GM23338 (cell line): Measurements from ENCODE around the gene ADAM10. TPM values are rescaled to one million over a fixed set of nuclear protein-coding genes. Genes with fewer than 3 reads are reported as not detected.

Experiments
- ATAC-seq: fragments of 200-7000 bp; cut with Tn5 transposase; 3 replicates; pipeline ENCODE4 v1.9.1; 2020
- DNase-seq: peaks from one replicate; pipeline ENCODE4 v3.0.0-alpha.2; 2015; ENCODE audit warnings: low spot score
- H2AFZ ChIP-seq: fragments of 200-600 bp; sonication (generic); 2 replicates; pipeline ENCODE4 v1.8.0; 2016; ENCODE audit warnings: antibody characterized with exemption, mild to moderate bottlenecking, moderate library complexity
- H3F3A ChIP-seq: fragments of 200-600 bp; sonication (generic); replicated peaks from 2 replicates; pipeline ENCODE4 v1.8.0; 2017; ENCODE audit warnings: antibody characterized with exemption, mixed run types, low read depth
- H3K27ac ChIP-seq: fragments of 200-600 bp; sonication (generic); 2 replicates; pipeline ENCODE4 v1.6.1; 2016; ENCODE audit warnings: low read depth
- H3K27me3 ChIP-seq: fragments of 200-600 bp; sonication (generic); 2 replicates; pipeline ENCODE4 v1.8.0; 2016; ENCODE audit warnings: mild to moderate bottlenecking, mixed run types, moderate library complexity; ENCODE audit not compliant: insufficient read depth
- H3K36me3 ChIP-seq: fragments of 200-600 bp; sonication (generic); 2 replicates; pipeline ENCODE4 v1.8.0; 2016; ENCODE audit warnings: mild to moderate bottlenecking; ENCODE audit not compliant: insufficient read depth
- H3K4me1 ChIP-seq: fragments of 200-600 bp; sonication (generic); 2 replicates; pipeline ENCODE4 v1.8.0; 2016; ENCODE audit warnings: mild to moderate bottlenecking, moderate library complexity; ENCODE audit not compliant: insufficient read depth
- H3K4me2 ChIP-seq: fragments of 200-600 bp; sonication (generic); 2 replicates; pipeline ENCODE4 v1.7.1; 2017; ENCODE audit warnings: mixed run types
- H3K4me3 ChIP-seq: fragments of 200-600 bp; sonication (generic); 2 replicates; pipeline ENCODE4 v1.6.1; 2016; ENCODE audit warnings: mixed run types
- H3K79me2 ChIP-seq: fragments of 200-600 bp; sonication (generic); replicated peaks from 2 replicates; pipeline ENCODE4 v1.8.0; 2017; ENCODE audit warnings: mild to moderate bottlenecking; ENCODE audit not compliant: insufficient read depth
- H3K9me2 ChIP-seq: fragments of 200-600 bp; sonication (generic); 2 replicates; pipeline ENCODE4 v1.8.0; 2017; ENCODE audit not compliant: insufficient read depth
- H4K20me1 ChIP-seq: fragments of 200-600 bp; sonication (generic); replicated peaks from 2 replicates; pipeline ENCODE4 v1.8.0; 2017; ENCODE audit warnings: mild to moderate bottlenecking; ENCODE audit not compliant: insufficient read depth
- H3K27ac Mint-ChIP-seq: 2 replicates; pipeline ENCODE4 v1.8.0; 2020; ENCODE audit warnings: inconsistent platforms, mild to moderate bottlenecking, moderate library complexity, mixed read lengths
- H3K27me3 Mint-ChIP-seq: 3 replicates; pipeline ENCODE4 v1.8.0; 2022; ENCODE audit warnings: low read depth, mild to moderate bottlenecking, moderate library complexity, mixed read lengths, inconsistent platforms; ENCODE audit not compliant: insufficient read depth, poor library complexity
- H3K36me3 Mint-ChIP-seq: 3 replicates; pipeline ENCODE4 v1.8.0; 2021; ENCODE audit warnings: low read depth, mild to moderate bottlenecking, inconsistent platforms, moderate library complexity, mixed read lengths
- H3K4me1 Mint-ChIP-seq: 3 replicates; pipeline ENCODE4 v1.8.0; 2020; ENCODE audit warnings: mild to moderate bottlenecking, inconsistent platforms, mixed read lengths
- H3K4me3 Mint-ChIP-seq: 3 replicates; pipeline ENCODE4 v1.8.0; 2021; ENCODE audit warnings: moderate library complexity, mild to moderate bottlenecking, inconsistent platforms, mixed read lengths
- H3K9me3 Mint-ChIP-seq: 3 replicates; pipeline ENCODE4 v1.8.0; 2020; ENCODE audit warnings: moderate library complexity, mild to moderate bottlenecking, inconsistent platforms, mixed read lengths
- CREB1 ChIP-seq: fragments of 250-450 bp; sonication (Bioruptor Pico); IDR thresholded peaks from 2 replicates; pipeline ENCODE4 v1.5.0; 2020; ENCODE audit warnings: low read depth, mild to moderate bottlenecking, moderate library complexity
- EZH2 ChIP-seq: fragments of 200-600 bp; sonication (generic); IDR thresholded peaks from one replicate; pipeline ENCODE4 v1.8.0; 2017; ENCODE audit warnings: antibody characterized with exemption, mild to moderate bottlenecking, low read depth; ENCODE audit not compliant: unreplicated experiment
- EZH2phosphoT487 ChIP-seq: fragments of 200-600 bp; sonication (generic); IDR thresholded peaks from one replicate; pipeline ENCODE4 v1.8.1; 2018; ENCODE audit warnings: antibody characterized with exemption; ENCODE audit not compliant: unreplicated experiment
- NANOG ChIP-seq: IDR thresholded peaks from 2 replicates; pipeline ENCODE4 v1.6.1; 2016; ENCODE audit warnings: antibody characterized with exemption, borderline replicate concordance
- POLR2AphosphoS5 ChIP-seq: IDR thresholded peaks from 2 replicates; pipeline ENCODE4 v1.6.1; 2016; ENCODE audit warnings: antibody characterized with exemption, low read depth
- STAT1 ChIP-seq: IDR thresholded peaks from one replicate; pipeline ENCODE4 v1.6.1; 2016; ENCODE audit warnings: antibody characterized with exemption; ENCODE audit not compliant: unreplicated experiment
- ZNF114 ChIP-seq: fragments of 250-450 bp; sonication (Bioruptor Pico); IDR thresholded peaks from 2 replicates; pipeline ENCODE4 v1.5.0; 2020; ENCODE audit warnings: mild to moderate bottlenecking, moderate library complexity
- polyA plus RNA-seq: library from polyadenylated mRNA; unstranded; fragments of >200 nt; fragmentation: Nextera tagmentation; extraction: Ambion mirVana; gene quantifications from 2 replicates; pipeline ENCODE4 v1.2.1, GENCODE V29; 2016
- total RNA-seq: library from RNA; depleted of rRNA; stranded (reverse); fragments of >200 nt; shearing (Covaris generic); gene quantifications from 2 replicates; pipeline ENCODE4 v1.2.3, GENCODE V29; 2014
- TF ChIP-seq, protein P1 (sequence below), 2 experiments: fragments of 200-600 bp in 1 of 2; sonication (generic) in 1 of 2; conservative IDR thresholded peaks; 2 replicates each; pipeline versions ENCODE4 v1.5.1 to v1.6.1; 2016 to 2017; ENCODE audit warnings: antibody characterized with exemption in 2 of 2, low read depth in 2 of 2, mild to moderate bottlenecking in 2 of 2, moderate library complexity in 1 of 2
- TF ChIP-seq, protein P2 (sequence below): IDR thresholded peaks from one replicate; pipeline ENCODE4 v1.6.1; 2018; ENCODE audit warnings: antibody characterized with exemption; ENCODE audit not compliant: unreplicated experiment
- TF ChIP-seq, protein P3 (sequence below): IDR thresholded peaks from 2 replicates; pipeline ENCODE4 v1.6.1; 2016; ENCODE audit warnings: antibody characterized with exemption
- TF ChIP-seq, protein P4 (sequence below): fragments of 250-450 bp; sonication (Bioruptor Pico); IDR thresholded peaks from 2 replicates; pipeline ENCODE4 v1.5.0; 2020; ENCODE audit warnings: mild to moderate bottlenecking, moderate library complexity

The ADAM10 gene
- total and polyA plus RNA-seq, 2 experiments from 2014 or later = 25.0 to 114 TPM

DNA sequence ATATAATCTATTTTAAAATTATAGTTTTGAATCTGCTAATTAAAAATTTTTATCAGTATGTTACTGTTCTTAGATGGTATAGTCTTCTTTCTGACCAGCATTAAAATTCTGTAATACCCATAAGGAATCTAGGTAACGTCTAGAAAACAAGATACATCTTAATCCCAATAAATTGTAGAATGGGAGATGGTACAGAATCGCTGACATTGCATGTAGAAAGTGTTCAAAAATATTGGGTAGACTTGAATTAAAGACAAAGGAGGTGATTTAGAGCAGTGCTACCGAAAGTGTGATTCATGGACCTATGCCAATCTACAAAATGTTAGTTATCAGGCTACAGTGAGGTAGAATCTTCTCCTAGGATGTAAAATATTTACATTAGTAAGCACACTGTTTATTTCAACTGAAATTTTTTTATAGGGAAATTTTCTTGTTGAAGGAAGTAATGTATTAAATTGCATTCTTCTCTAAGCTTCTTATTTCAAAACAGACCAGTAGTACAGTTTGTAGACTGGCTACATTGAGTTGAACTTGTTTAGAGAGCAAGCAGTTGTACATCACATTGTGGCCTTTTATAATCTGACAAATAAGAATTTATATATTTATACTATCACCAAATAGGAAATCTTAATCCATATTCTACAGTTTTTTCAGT, 38.7 kb upstream of the ADAM10 start (continued):
- TF ChIP-seq, protein P1, sequence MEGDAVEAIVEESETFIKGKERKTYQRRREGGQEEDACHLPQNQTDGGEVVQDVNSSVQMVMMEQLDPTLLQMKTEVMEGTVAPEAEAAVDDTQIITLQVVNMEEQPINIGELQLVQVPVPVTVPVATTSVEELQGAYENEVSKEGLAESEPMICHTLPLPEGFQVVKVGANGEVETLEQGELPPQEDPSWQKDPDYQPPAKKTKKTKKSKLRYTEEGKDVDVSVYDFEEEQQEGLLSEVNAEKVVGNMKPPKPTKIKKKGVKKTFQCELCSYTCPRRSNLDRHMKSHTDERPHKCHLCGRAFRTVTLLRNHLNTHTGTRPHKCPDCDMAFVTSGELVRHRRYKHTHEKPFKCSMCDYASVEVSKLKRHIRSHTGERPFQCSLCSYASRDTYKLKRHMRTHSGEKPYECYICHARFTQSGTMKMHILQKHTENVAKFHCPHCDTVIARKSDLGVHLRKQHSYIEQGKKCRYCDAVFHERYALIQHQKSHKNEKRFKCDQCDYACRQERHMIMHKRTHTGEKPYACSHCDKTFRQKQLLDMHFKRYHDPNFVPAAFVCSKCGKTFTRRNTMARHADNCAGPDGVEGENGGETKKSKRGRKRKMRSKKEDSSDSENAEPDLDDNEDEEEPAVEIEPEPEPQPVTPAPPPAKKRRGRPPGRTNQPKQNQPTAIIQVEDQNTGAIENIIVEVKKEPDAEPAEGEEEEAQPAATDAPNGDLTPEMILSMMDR (conservative IDR thresholded peaks at IDR 0.05; ENCODE audit: low read depth in 2 of 2) = no peak
- TF ChIP-seq POLR2AphosphoS5 (no peak), CREB1 (CRISPR knock-in tag) (no peak), NANOG (no peak), ZNF114 (CRISPR knock-in tag) (no peak)
- TF ChIP-seq, protein P2, sequence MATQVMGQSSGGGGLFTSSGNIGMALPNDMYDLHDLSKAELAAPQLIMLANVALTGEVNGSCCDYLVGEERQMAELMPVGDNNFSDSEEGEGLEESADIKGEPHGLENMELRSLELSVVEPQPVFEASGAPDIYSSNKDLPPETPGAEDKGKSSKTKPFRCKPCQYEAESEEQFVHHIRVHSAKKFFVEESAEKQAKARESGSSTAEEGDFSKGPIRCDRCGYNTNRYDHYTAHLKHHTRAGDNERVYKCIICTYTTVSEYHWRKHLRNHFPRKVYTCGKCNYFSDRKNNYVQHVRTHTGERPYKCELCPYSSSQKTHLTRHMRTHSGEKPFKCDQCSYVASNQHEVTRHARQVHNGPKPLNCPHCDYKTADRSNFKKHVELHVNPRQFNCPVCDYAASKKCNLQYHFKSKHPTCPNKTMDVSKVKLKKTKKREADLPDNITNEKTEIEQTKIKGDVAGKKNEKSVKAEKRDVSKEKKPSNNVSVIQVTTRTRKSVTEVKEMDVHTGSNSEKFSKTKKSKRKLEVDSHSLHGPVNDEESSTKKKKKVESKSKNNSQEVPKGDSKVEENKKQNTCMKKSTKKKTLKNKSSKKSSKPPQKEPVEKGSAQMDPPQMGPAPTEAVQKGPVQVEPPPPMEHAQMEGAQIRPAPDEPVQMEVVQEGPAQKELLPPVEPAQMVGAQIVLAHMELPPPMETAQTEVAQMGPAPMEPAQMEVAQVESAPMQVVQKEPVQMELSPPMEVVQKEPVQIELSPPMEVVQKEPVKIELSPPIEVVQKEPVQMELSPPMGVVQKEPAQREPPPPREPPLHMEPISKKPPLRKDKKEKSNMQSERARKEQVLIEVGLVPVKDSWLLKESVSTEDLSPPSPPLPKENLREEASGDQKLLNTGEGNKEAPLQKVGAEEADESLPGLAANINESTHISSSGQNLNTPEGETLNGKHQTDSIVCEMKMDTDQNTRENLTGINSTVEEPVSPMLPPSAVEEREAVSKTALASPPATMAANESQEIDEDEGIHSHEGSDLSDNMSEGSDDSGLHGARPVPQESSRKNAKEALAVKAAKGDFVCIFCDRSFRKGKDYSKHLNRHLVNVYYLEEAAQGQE = no peak
- TF ChIP-seq, protein P3, sequence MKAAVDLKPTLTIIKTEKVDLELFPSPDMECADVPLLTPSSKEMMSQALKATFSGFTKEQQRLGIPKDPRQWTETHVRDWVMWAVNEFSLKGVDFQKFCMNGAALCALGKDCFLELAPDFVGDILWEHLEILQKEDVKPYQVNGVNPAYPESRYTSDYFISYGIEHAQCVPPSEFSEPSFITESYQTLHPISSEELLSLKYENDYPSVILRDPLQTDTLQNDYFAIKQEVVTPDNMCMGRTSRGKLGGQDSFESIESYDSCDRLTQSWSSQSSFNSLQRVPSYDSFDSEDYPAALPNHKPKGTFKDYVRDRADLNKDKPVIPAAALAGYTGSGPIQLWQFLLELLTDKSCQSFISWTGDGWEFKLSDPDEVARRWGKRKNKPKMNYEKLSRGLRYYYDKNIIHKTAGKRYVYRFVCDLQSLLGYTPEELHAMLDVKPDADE = no peak

DNA sequence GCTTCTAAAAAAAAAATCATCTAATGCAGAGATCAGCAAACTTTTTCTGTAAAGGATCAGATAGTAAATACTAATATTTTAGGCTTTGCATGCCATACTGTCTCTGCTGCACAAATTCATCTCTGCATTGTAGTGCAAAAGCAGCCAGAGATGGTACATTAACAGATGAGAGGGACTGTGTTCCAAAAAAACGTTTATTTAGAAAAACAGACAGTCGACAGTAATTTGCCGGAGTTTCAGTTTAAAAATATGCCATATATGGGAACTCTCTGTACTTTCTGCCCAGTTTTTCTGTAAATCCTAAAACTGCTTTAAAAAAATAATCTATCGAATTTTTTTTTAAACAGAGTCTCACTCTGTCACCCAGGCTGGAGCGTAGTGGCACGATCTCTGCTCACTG, 35.8 kb upstream of the ADAM10 start:
- no peaks in the 10 kb centered on the region for H3K4me1 Mint-ChIP-seq
- DNase-seq (no peak), ATAC-seq (no peak)
- no peaks in the 10 kb centered on the region for H3K9me2 ChIP-seq
- H3K79me2 ChIP-seq = peaks cover 48% of the 10 kb centered on the region
- H3K27ac ChIP-seq = no peak overlapping the region
- no peaks in the 10 kb centered on the region for H3K9me3 Mint-ChIP-seq
- no peak overlapping the region for H3K4me3 Mint-ChIP-seq
- no peaks in the 10 kb centered on the region for H3F3A ChIP-seq
- H3K27me3 ChIP-seq = no peaks in the 10 kb centered on the region
- no peak overlapping the region for H3K27ac Mint-ChIP-seq
- H3K4me1 ChIP-seq = no peaks in the 10 kb centered on the region
- no peaks in the 10 kb centered on the region for H4K20me1 ChIP-seq
- H3K36me3 Mint-ChIP-seq = peaks cover 10% of the 10 kb centered on the region
- H2AFZ ChIP-seq = no peak overlapping the region
- no peak overlapping the region for H3K4me3 ChIP-seq
- no peaks in the 10 kb centered on the region for H3K27me3 Mint-ChIP-seq
- no peaks in the 10 kb centered on the region; the same call in 1 of the 2 replicates for H3K36me3 ChIP-seq
- H3K4me2 ChIP-seq = no peak overlapping the region
- no peak for TF ChIP-seq EZH2phosphoT487
- no peak for TF ChIP-seq STAT1
- TF ChIP-seq, protein P4, sequence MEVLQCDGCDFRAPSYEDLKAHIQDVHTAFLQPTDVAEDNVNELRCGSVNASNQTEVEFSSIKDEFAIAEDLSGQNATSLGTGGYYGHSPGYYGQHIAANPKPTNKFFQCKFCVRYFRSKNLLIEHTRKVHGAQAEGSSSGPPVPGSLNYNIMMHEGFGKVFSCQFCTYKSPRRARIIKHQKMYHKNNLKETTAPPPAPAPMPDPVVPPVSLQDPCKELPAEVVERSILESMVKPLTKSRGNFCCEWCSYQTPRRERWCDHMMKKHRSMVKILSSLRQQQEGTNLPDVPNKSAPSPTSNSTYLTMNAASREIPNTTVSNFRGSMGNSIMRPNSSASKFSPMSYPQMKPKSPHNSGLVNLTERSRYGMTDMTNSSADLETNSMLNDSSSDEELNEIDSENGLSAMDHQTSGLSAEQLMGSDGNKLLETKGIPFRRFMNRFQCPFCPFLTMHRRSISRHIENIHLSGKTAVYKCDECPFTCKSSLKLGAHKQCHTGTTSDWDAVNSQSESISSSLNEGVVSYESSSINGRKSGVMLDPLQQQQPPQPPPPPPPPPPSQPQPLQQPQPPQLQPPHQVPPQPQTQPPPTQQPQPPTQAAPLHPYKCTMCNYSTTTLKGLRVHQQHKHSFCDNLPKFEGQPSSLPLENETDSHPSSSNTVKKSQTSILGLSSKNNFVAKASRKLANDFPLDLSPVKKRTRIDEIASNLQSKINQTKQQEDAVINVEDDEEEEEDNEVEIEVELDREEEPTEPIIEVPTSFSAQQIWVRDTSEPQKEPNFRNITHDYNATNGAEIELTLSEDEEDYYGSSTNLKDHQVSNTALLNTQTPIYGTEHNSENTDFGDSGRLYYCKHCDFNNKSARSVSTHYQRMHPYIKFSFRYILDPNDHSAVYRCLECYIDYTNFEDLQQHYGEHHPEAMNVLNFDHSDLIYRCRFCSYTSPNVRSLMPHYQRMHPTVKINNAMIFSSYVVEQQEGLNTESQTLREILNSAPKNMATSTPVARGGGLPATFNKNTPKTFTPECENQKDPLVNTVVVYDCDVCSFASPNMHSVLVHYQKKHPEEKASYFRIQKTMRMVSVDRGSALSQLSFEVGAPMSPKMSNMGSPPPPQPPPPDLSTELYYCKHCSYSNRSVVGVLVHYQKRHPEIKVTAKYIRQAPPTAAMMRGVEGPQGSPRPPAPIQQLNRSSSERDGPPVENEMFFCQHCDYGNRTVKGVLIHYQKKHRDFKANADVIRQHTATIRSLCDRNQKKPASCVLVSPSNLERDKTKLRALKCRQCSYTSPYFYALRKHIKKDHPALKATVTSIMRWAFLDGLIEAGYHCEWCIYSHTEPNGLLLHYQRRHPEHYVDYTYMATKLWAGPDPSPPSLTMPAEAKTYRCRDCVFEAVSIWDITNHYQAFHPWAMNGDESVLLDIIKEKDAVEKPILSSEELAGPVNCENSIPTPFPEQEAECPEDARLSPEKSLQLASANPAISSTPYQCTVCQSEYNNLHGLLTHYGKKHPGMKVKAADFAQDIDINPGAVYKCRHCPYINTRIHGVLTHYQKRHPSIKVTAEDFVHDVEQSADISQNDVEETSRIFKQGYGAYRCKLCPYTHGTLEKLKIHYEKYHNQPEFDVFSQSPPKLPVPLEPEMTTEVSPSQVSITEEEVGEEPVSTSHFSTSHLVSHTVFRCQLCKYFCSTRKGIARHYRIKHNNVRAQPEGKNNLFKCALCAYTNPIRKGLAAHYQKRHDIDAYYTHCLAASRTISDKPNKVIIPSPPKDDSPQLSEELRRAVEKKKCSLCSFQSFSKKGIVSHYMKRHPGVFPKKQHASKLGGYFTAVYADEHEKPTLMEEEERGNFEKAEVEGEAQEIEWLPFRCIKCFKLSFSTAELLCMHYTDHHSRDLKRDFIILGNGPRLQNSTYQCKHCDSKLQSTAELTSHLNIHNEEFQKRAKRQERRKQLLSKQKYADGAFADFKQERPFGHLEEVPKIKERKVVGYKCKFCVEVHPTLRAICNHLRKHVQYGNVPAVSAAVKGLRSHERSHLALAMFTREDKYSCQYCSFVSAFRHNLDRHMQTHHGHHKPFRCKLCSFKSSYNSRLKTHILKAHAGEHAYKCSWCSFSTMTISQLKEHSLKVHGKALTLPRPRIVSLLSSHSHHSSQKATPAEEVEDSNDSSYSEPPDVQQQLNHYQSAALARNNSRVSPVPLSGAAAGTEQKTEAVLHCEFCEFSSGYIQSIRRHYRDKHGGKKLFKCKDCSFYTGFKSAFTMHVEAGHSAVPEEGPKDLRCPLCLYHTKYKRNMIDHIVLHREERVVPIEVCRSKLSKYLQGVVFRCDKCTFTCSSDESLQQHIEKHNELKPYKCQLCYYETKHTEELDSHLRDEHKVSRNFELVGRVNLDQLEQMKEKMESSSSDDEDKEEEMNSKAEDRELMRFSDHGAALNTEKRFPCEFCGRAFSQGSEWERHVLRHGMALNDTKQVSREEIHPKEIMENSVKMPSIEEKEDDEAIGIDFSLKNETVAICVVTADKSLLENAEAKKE (CRISPR knock-in tag) = no peak
- TF ChIP-seq EZH2 = no peak
- TF ChIP-seq ZNF114 (CRISPR knock-in tag) = no peak
